HK-2 (cell line): ENCODE results near the gene TPPP.
"Not testable (repeated sequence)": the region's sequence is repeated elsewhere in the genome, so short reads cannot be mapped to it uniquely, and the experiment has no call there.

ENCODE experiments used
- DNase-seq: peaks from one replicate; pipeline ENCODE4 v3.0.0-alpha.2; 2018; ENCODE audit not compliant: unreplicated experiment

TPPP gene

DNA sequence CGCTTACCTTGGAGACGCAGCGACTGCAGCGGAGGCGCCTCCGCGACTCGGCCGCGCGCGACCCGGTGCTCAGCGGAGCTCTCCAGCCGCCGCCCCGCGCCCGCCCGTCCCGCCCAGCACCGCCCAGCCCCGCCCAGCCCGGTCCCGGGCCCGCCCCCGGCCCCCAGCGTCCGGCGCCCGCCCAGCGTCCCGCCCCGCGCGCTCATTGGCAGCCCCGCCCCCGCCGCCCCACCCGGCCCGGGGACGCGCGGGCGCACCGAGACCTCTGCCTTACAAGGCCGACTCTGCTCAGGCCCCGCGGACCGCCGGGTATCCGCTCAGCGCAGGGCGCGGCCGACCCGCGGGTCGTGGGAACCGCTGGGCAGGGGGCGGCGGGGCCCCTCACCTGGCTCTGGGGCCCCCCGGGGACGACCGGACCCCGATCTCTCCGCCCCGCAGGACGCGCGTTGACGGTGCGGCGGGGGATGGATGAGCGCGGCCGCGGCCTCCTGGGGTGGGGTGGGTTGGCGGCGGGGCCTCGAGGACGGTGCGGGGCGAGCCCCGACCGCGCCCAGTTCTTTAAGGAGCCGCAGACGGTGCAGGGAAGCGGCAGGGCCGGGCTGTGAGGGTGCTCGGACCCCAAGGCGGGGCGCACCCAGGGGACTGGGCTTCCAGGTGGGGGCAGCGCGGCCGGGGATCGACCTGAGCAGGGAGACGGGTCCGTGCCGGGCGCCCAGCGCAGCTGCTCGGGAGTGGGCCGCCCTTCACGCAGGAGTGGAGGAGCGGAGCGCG, at the start of gene TPPP:
TPPP (minus strand) TSS at position 82 of the 771 bp plus-strand sequence. CDS start 15,292 bp downstream, outside the sequence.
- peak; percentile 86 for DNase-seq

- not testable (repeated sequence) for DNase-seq
These were observed 49.1 kb upstream of the TPPP start for GRCh38 chr5:742276-742675.

DNA sequence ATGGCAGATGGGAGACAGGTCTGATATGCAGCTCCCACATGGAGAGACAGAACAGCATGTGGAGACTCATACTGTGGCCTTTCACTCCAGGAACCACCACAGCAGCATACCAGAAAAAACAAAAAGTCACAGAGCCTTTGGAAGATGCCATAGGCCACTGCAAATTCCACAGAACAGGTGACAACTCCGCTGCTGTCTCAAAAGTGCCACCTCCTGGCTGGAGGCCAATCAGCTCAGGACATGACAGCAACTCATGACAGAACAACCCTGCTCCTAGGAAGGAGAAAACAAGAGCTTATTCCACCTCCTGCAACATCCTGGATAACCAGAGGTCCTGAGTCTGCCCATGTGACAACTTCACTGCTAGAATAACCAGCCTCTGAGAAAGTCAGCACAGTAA, 41.0 kb upstream of the TPPP start:
- not testable (repeated sequence) for DNase-seq

DNA sequence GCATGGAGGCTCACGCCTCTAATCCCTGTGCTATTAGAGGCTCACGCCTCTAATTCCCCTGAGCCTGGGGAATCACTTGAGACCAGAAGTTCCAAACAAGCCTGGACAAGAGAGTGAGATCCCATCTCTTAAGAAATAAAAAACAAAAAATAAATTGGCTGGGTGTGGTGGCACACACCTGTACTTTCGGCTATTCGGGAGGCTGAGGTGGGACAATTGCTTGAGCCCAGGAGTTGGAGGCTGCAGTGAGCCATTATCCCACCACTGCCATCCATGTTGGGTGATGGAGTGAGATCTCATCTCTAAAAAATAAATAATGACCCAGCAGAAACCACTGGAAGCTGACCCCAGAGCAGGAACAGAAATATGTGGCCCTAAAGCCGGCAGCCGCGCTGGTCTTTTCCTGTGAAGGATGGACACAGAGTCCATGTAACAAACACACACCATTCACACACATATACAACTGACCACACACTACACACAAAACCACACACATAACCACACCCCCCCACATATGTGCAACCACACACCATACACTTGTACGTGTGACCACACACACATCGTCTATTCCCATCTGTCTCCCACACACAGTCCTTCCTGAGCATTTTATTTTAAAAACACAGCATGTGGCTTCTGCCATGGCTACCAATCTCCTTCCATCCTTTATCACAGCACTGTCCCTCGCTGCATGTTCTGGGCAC, 39.8 kb upstream of the TPPP start:
- not testable (repeated sequence) for DNase-seq

DNA sequence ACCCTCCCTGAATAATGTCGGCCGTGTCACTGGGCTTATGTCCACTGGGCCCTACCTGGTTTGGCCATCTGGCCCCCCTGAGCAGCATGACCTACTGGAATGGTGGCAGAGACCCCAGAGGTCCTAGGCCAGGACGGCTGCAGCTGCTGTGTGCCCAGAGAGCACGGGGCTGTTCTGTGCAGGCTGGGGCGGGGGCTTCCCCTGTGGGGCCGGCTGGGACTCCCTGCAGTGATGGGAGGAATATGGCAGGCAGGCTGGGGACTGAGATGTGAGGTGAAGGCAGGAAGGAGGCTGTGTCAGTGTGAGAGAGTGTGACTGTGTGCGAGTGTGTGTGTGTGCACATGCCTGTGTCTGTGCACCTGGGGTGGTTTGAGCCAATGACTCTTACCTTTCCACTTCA, 36.1 kb upstream of the TPPP start:
- DNase-seq = not testable (repeated sequence)

DNA sequence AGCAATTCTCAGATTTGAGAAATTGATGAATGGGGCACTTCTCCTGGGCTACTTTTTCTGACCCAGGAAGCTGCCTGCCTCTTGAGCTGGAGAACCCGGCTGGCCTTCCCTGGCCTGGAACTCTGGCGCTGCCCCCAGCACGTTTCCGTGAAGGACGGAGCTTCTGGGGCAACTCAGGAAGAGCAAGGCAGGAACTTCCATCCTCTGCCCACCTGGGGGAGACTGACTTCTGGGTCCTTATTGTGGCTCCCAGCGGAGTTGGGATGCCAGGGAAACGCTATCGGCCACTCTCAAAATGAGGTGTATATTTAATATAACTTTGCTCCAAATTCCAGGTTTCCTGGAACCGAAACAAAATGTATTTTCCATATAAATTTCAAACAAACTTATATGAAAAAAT, 33.9 kb upstream of the TPPP start:
- not testable (repeated sequence) for DNase-seq

DNA sequence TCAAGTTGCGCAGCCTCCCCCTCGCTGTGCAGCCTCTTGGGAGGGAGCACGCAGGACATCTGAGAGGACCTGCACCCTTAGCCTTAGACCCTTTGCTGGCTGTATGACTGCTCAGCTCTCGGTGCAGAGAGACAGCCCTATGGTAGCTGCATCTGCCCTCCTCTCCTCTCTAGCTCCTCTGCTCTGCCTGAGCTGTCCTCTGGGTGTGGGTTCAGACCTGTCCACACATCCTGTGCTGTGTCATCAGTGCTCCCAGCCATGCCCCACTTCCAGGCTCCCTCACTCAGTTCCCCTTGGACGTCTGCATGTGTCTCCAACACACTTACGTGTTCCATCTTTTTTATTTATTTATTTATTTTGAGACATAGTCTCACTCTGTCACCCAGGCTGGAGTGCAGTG, 30.7 kb upstream of the TPPP start:
- not testable (repeated sequence) for DNase-seq

- not testable (repeated sequence) for DNase-seq
These were observed 30.2 kb upstream of the TPPP start for GRCh38 chr5:723309-723708.

DNA sequence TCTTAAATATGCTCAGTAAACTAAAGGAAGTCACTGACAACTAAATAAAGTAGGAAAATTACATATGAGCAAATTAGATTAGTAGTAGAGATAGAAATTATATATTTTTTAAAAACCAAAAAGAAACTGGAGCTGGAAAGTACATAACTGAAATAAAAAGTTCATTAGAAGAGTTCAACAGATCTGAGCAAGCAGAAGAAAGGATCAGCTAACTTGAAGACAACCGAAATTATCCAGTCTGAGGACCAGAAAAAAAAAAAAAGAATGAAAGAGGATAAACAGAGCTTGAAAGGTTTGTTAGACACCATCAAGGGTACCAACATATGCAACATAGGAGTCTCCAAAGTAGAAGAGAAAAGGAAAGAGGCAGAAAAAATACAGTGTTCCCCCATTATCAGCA, 26.2 kb upstream of the TPPP start:
- DNase-seq = not testable (repeated sequence)

DNA sequence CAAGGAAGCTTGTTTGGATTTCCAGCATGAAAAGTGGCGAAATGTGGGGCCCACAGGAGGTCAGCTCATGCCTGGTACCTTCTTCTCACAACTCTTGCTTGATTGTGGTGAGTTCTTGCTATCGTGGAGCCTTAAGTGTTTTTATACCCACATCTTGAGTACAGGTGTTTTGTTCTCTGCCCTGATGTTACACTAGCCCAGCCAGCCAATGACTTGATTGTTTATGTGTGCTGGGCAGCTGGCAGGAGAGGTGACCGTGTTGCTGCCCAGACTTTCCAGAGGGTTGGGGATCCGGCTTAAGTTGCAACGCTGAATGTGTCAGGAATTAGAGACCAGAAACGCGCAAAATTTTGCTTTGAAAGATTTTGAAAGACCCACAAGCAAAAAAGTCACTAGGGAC, 24.0 kb upstream of the TPPP start:
- DNase-seq = no peak

DNA sequence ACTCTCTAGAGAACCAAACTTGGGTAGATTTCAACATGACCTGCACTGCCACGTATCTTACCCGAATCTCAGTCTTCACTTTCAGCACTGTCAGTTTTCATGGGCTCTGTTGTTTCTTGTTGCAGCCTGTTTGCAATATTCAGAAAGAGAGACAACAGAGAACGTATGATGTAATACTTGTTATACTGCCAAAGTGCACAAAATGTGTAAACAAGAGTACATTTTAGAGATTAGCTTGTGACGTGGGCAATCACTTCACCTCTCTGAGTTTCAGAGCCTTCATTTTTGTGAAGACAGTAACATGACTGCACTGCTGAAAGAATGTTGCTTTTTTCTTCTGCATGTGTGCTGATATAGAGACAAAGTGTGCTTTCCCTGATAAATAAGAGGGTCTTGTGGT, 23.6 kb upstream of the TPPP start:
- not testable (repeated sequence) for DNase-seq

DNA sequence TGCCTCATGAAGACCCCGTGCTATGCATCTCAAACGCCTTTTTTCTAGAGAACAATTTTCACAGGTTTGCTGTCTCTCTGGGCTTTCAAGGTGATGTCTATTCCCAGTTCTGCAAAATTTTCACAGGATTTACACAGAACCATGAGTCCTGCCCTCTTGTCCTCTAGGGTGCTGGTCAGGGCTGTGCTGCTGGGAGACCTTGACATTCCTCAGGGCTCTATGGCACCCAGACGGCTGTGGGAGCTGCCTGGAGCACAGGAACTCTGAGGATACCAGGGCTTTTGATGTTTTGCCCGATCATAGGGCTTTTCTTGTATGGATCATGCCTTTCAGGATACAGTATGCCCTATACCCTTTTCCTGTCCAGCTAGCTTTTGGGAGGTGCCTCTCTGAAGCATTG, 22.5 kb upstream of the TPPP start:
- DNase-seq = not testable (repeated sequence)

DNA sequence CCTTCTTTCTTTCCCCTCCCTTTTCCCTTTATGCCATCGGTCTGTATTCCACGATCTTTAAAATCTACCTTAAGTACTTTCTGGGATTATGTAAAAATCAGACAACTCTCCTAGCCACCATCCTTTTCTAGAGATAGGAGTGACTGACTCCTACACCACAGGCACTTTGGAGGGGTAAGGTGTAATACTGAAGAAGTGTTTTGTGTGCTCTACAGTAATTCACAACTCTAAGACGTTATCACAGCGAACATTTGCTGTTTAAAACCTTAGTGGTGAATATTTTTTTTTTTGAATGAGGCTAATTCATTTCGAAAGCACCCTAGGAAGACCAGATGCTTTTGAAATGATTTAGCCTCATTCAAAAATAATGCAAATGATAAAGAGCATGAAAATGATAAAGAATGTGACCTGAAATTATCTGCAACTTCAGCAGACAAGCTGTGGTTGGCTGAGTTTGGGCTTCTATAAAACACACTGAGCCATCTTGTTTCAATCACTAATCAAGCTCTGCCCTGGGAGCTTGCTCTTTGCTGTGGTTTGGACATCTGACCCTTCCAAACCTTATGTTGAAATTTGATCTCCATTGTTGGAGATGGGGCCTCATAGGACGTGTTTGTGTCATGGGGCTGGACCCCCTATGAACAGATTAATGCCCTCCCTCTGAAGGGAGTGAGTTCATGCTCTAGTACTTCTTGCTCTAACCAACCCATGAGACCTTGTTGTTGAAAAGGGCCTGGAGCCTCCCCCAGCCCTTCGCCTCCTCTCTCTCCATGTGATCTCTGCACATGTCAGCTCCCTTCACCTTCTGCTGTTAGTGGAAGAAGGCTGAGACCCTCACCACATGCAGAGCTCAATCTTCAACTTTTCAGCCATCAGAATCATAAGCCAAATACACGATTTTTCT, 21.3 kb upstream of the TPPP start:
- DNase-seq = not testable (repeated sequence)

DNA sequence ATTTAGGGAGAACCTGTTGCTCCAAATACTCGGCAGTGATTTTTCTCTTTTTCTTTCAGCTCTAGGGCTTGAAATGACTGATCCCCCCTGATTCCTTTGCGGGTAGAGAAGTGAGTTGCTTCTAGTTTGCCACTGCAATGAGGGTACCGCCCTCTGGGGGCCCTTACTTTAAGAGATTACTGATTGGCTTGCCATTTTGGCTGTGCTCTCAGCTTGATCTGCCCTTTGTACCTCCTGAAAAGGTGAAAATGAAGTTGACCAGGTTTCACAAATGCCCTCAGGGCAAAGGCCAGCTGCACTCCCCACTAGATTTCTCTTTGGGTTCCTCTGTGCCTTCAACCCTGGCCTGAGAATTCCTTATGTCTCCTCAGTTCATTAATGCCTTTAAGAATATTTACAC, 20.5 kb upstream of the TPPP start:
- DNase-seq = not testable (repeated sequence)

GRCh38 chr5:708848-709517, 15.8 kb upstream of the TPPP start:
- not testable (repeated sequence) for DNase-seq

DNA sequence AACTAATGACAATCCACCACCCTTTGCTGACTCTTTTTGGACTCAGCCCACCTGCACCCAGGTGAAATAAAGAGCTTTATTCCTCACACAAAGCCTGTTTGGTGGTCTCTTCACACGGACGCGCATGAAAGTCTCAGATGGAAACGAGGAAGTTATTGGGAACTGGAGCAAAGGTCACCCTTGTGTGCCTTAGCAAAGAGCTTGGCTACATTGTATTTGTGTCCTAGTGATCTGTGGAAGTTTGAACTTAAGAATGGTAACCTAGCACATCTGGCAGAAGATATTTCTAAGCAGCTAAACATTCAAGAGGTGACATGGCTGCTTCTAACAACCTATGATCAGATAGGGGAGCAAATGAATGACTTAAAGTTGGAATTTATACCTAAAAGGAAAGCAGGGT, 15.2 kb upstream of the TPPP start:
- not testable (repeated sequence) for DNase-seq

DNA sequence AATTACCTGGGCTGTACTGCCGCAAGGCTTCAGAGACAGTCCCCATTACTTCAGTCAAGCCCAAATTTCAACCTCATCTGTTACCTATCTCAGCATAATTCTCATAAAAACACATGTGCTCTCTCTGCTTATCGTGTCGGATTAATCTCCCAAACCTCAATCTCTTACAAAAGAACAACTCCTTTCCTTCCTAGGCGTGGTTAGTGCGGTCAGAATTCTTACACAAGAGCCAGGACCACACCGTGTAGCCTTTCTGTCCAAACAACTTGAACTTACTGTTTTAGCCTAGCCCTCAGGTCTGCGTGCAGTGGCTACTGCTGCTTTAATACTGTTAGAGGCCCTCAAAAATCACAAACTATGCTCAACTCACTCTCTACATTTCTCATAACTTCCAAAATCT, 13.0 kb upstream of the TPPP start:
- DNase-seq = not testable (repeated sequence)

DNA sequence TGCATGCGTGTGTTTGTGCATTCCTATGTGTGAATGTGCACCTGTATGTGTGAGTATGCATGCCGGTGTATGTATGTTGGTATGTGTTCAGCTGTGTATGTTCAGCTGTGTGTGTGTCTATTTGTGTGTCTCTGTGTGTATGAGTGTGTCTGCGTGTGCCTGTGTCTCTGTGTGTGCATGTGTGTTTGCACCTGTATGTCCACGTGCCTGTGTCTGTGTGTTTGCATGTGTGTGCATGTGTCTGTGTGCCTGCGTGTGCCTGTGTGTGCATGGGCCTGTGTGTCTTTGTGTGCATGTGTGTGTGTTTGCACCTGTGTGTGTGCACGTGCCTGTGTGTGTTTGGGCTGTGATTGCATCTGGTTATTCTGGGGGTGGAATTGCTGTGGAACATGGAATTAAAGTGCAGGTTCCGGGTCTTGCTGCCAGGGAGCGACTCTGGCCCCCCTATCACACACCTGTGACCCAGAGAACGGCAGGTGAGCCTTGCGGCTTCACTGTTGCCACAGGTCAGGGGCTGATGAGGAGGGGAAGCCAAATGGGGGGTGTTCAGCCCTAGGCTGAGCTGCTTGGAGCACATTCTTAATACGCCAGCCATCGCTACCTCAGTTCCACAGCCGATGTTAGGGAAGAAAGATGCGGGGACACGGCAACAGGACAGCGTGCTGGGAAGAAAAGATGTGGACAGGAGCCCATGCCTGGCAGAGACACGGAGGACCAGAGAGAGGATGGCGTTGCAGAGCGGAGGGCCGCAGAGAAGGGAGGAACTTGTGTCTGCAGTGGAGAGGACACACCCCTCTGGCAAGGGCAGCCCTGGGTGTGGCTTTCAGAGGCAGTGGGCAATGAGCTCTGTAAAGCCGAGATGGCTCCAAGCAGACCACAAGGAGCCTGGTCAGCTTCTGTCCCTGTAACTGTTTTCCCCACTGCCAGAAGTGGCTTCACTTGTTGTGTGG, 3.9 kb upstream of the TPPP start:
- not testable (repeated sequence) for DNase-seq

DNA sequence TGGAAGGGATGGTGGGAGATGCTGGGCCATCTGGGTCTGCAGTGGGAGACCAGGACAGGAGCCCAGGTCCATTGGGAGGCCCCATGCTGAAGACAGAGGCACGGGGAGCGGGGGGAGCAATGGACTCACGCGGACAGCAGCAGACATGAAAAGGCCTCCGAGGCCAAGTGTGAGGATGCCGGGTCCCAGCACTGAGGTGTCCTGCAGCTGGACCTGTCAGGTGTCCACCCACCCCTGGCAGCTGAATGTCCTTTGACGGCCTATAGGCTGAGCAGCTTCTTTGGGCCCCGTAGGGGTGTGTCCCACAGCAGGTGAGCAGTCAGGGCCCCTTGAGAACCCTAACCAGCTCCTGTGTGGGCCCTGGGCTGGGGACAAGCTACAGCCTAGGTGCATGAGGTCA, 3.0 kb upstream of the TPPP start:
- not testable (repeated sequence) for DNase-seq

- not testable (repeated sequence) for DNase-seq
These were observed 2.3 kb upstream of the TPPP start for GRCh38 chr5:695475-695874.
